ENCODE results near the gene WDR89. TPM values are rescaled to one million over a fixed set of nuclear protein-coding genes. Genes with fewer than 3 reads are reported as not detected.
"Not testable (repeated sequence)": the region's sequence is repeated elsewhere in the genome, so short reads cannot be mapped to it uniquely, and the experiment has no call there.

WDR89 gene
- total RNA-seq, 1 experiment from 2014 or later, result 3.7 TPM

- no peak for DNase-seq (ENCODE audit: low spot score)
Measured at GRCh38 chr14:63654936-63655335, 13.3 kb upstream of the WDR89 start.

DNA sequence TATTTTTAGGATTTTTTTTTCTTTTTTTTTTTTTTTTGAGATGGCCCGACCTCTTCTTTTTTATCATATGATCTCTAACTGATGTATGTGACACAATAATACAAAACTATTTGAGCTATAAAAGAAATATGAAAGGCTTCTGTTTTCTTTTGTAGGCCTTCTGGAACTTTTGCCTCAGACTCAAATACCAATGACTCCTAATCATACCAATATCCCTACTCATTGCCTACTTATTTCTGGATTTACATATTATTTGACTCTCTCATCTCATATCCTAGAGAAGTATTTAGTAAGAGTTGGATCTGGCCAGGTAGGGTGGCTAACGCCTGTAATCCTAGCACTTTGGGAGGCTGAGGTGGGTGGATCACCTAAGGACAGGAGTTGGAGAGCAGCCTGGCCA, 12.7 kb upstream of the WDR89 start:
- DNase-seq (ENCODE audit: low spot score), result no peak

DNA sequence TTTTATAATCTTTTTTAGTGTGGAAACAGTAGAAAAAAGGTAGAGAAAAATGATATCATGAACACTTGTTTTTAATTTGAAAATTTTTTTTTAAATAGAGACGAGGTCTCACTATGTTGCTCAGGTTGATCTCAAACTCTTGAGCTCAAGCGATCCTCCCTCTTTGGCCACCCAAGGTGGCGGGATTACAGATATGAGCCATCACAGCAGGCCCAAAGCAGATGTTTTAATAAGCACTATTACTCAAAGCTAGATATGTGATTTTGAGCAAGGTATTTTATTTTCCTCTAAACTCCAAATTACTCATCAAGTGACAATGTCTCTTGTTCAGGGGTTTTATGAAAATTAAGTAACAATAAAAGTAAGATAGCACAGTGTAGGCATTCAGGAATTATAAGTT, 10.7 kb upstream of the WDR89 start:
- DNase-seq (ENCODE audit: low spot score), result no peak

DNA sequence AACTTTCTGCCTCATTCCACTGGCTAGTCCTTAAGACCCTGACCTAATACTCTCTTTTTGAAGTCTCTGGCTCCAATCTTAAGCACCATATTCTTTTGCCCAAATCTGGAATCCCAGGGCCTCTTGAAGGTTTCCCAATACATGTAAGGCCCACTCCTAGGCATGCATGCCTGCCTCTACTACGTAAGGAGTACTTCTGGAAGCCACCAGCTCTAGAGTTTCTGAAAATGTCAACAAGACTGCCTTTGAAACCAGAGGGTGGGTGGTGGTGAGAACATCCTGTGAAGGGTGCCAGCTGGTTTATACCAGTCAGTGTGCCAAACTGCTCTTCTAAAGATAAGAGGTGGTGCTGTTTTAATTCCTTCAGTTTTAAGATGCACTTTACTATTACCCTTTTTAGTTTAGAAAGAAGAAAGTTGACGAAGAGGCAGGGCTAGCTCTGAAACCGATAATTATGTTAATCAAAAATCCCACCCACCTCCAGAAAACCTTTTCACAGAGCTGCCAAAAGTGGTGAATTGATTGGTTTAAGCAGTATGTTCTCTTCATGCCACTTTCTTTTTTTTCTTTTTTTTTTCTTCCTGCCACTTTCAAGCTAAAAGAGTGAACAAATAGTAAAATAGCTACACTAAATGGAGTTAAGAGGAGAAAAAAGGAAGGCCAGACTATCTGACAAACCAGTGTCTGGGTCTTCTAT, 8.7 kb upstream of the WDR89 start:
- DNase-seq (ENCODE audit: low spot score), result no peak

DNA sequence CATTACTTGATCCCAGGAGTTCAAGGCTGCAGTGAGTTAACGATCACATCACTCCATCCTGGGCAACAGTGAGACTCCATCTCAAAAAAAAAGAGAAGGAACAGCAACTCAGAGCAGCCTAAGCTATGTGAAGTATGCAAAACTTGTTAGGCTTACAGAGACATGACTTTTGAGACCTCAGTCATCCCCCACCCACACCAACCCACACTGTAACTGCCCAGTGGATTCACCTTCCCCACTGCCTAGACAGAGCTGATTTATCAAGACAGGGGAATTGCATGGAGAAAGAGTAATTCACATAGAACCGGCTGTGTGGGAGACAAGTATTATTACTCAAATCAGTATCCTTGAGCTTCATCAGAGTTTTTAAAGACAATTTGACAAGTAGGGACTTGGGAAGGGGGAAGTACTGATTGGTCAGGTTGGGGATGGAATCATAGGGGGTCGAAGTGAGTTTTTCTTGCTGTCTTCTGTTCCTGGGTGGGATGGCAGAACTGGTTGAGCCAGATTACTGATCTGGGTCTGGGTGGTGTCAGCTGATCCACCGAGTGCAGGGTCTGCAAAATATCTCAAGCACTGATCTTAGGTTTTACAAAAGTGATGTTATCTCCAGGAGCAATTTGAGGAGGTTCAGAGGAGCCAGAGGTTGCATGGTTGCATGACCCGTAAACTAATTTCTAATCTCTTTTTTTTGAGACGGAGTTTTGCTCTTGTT, 6.2 kb upstream of the WDR89 start:
- DNase-seq (ENCODE audit: low spot score), result no peak

- no peak for DNase-seq (ENCODE audit: low spot score)
Measured at GRCh38 chr14:63644741-63645140, 3.1 kb upstream of the WDR89 start.

DNA sequence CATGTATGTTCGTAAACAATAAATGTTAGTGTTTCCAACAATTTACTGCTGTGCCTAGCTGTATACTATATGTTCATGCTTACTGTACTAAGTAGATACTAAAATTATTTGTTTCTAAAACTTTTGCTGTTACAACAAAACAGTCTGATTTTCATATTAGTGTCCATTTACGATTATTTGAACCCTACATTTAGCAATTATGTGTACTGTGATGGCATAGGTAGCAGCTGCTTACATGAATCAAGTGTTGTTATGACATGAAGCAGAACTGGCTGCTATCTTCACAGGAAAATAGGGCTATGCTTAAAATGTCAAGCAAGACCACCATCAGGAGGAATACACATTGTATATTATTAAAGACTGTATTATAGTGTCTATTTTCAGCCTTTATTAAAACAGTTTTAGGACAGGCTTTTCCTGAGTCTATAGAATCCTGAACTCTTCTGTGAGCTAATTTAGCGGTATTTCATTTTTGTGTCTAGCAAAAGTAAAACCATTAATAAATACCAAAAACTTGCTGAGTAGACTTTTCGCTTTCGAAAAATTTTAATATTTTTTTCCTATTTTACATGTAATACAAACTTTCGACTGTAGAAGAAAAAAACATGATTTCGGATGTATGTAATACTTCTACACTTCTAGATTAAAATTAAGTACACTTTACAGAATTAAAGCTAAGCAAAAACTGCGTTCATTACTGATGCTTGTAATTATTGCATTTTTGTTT, 1.1 kb upstream of the WDR89 start:
- peak; percentile 2 for DNase-seq (ENCODE audit: low spot score)

- peak; percentile 93 for DNase-seq (ENCODE audit: low spot score)
Measured at GRCh38 chr14:63642229-63642611, 549 bp upstream of the WDR89 start.

DNA sequence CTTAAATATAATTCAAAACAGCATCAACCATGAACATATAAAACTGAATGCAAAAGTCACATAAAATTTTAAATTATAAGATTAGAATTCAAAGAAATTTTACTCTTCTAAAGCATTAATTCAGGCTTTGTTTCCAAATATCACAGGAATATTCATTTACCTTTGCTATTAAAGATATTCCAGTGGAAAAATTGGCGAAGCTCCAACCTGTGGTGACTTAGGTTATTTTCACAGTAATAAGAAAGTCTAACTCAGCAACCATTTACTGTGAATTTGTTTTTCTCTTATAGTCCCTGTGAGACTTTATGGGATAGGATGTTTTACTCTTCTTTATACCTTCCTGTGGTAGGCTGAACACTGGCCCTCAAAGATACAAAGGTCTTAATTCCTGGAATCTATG, 3.2 kb downstream of the WDR89 start:
- no peak for DNase-seq (ENCODE audit: low spot score)

DNA sequence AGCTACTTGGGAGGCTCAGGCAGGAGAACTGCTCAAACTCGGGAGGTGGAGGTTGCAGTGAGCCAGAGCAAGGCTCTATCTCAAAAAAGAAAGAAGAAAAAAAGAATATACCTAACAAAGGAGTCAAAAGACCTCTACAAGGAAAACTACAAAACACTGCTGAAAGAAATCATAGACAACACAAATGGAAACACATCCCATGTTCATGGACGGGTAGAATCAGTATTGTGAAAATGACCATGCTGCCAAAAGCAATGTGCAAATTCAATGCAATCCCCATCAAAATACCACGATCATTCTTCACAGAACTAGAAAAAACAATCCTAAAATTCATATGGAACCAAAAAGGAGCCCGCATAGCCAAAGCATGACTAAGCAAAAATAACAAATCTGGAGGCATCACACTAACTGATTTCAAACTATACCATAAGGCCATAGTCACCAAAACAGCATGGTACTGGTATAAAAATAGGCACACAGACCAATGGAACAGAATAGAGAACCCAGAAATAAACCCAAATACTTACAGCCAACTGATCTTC, 5.5 kb downstream of the WDR89 start:
- not testable (repeated sequence) for DNase-seq (ENCODE audit: low spot score)

GRCh38 chr14:63633801-63634200, 7.9 kb downstream of the WDR89 start:
- no peak for DNase-seq (ENCODE audit: low spot score)

GRCh38 chr14:63632932-63633514, 8.6 kb downstream of the WDR89 start:
- DNase-seq (ENCODE audit: low spot score), result peak; percentile 52

GRCh38 chr14:63624701-63625100, 17.0 kb downstream of the WDR89 start:
- no peak for DNase-seq (ENCODE audit: low spot score)

GRCh38 chr14:63624203-63624602, 17.5 kb downstream of the WDR89 start:
- DNase-seq (ENCODE audit: low spot score), result no peak

GRCh38 chr14:63621975-63622374, 19.7 kb downstream of the WDR89 start:
- not testable (repeated sequence) for DNase-seq (ENCODE audit: low spot score)

GRCh38 chr14:63616015-63616414, 25.7 kb downstream of the WDR89 start:
- no peak for DNase-seq (ENCODE audit: low spot score)

DNA sequence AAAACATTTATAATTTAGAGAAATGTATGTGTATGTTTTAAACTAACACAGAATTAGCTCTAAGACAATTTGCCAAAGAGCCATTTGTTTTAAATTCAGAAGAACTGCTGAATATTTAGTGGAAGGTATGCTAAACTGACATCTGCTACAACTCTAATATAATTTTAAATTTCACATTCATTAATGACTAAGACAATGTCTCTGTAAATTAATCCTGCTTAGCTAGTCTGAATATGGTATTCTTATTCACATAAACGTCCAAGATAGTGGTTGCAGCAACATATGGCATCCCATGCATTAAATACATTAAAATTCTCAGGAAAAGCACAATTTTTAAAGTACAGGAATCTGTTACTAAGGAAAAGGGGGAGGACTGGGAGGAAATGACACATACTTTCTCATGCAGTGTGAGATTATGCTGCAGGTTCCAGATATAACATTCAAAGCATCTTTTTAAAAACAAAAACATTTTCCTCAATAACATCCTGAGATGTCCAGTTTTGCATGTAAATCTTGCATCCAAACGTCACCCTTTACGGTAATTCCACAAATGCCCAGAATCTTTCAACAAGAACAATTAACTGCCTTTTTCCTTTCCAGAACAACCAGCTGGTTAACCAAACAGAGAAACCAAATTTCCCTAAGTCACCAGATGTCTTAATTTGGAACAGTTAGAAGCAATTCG, 26.9 kb downstream of the WDR89 start:
- DNase-seq (ENCODE audit: low spot score), result no peak

DNA sequence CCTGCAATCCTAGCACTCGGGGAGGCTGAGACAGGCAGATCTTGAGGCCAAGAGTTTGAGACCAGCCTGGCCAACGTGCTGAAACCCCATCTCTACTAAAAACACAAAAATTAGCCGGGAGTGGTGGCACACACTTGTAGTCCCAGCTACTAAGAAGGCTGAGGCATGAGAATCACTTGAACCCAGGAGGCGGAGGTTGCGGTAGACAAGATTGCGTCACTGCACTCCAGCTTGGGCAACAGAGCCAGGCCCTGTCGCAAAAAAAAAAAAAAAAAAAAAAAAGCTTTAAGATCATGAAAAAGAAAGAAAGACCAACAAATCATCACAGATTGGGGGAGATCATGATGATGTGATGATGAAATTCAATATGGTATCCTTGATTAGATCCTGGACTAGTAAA, 30.6 kb downstream of the WDR89 start:
- DNase-seq (ENCODE audit: low spot score), result no peak

DNA sequence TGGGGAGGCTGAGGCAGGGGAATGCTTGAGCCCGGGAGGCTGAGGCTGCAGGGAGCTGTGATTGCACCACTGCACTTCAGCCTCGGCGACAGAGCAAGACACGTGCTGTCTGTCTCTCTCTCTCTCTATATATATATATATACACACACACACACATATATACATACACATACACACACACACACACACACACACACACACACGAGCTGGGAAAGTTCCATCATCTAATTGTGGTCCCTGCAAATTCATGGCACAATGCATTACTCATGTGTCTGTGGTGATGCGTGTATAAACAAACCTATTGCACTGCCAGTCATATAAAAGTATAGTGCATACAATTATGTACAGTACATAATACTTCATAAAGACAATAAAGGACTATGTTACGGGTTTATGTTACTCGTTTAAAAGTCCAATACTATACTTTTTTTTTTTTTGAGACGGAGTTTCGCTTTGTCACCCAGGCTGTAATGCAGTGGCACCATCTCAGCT, 36.6 kb downstream of the WDR89 start:
- DNase-seq (ENCODE audit: low spot score), result no peak

DNA sequence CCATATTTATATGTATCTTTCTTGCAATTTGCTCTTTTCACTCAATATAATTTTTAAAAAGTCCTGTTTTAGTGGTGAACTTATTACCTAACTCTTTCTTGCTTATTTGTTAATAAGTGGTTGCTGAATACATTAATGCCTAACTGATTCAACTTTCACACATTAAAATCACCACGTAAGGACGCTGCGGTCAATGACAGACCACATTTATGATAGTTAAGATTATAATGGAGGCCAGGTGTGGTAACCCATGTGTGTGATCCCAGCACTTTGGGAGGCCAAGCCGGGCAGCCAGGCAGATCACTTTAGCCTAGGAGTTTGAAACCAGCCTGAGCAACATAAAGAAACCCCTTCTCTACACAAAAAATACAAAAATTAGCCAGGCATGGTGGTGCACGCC, 37.0 kb downstream of the WDR89 start:
- no peak for DNase-seq (ENCODE audit: low spot score)

- DNase-seq (ENCODE audit: low spot score), result no peak
Measured at GRCh38 chr14:63603749-63604277, 37.9 kb downstream of the WDR89 start.

Measured in HT-29 (cell line).